Measurements from ENCODE around the gene PCGF3. TPM values are rescaled to one million over a fixed set of nuclear protein-coding genes. Genes with fewer than 3 reads are reported as not detected.
"Not testable (repeated sequence)": the region's sequence is repeated elsewhere in the genome, so short reads cannot be mapped to it uniquely, and the experiment has no call there.

The PCGF3 gene
- total and polyA plus RNA-seq, 9 of the 15 experiments (the other 6 are each of a cell fraction or from before 2014, with no cell fraction given): 2.6 to 46.1 (median 20.3) TPM

- DNase-seq (ENCODE audit: extremely low read depth in 1 of 4, low spot score in 3 of 4): peak; percentile 69 to 83 (median 76)
- intact Hi-C loops (cut with micrococcal nuclease): loop anchor here (10.0 kb wide), 1 partner anchor 47 kb away; the partner anchor contains the start of gene SLC49A3
- H3K36me3 ChIP-seq (ENCODE audit: control insufficient read depth, insufficient read depth, low read length): peaks cover 49% of the 10 kb centered on the region; the same call in 2 of the 3 replicates
- H3K27ac ChIP-seq (ENCODE audit: extremely low read depth, low read depth, low read length); CTCF ChIA-PET (ENCODE audit: low intra/inter-chr PET ratio); H3K9ac ChIP-seq (ENCODE audit: insufficient read depth in 1 of 2, low read depth in 2 of 2, low read length in 2 of 2); H3K9me3 ChIP-seq (replicated peaks; ENCODE audit: control insufficient read depth, insufficient read depth, low read depth, low read length); in situ Hi-C loops (cut with MboI); BruUV-seq (replicated peaks); H3K4me3 ChIP-seq; H4K20me1 ChIP-seq (replicated peaks; ENCODE audit: control insufficient read depth, insufficient read depth, low read length); H3K27me3 ChIP-seq (ENCODE audit: control insufficient read depth in 2 of 2, insufficient read depth in 2 of 2, low read length in 2 of 2); FAIRE-seq; H3K4me2 ChIP-seq (ENCODE audit: insufficient read depth, low read length); POLR2A ChIA-PET; H3K9me1 ChIP-seq (ENCODE audit: control insufficient read depth, insufficient read depth, low read length); H2AFZ ChIP-seq (ENCODE audit: low read depth, low read length); ATAC-seq; TF ChIP-seq CREB1 (CRISPR knock-in tag; IDR thresholded peaks at IDR 0.05): not testable (repeated sequence)
- TF ChIP-seq, protein P1, sequence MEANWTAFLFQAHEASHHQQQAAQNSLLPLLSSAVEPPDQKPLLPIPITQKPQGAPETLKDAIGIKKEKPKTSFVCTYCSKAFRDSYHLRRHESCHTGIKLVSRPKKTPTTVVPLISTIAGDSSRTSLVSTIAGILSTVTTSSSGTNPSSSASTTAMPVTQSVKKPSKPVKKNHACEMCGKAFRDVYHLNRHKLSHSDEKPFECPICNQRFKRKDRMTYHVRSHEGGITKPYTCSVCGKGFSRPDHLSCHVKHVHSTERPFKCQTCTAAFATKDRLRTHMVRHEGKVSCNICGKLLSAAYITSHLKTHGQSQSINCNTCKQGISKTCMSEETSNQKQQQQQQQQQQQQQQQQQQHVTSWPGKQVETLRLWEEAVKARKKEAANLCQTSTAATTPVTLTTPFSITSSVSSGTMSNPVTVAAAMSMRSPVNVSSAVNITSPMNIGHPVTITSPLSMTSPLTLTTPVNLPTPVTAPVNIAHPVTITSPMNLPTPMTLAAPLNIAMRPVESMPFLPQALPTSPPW (CRISPR knock-in tag; IDR thresholded peaks at IDR 0.05): peak; percentile 86
- TF ChIP-seq HNRNPK (IDR thresholded peaks at IDR 0.05; ENCODE audit: low read depth, low read length, poor library complexity, severe bottlenecking): peak; percentile 50
- peak; percentile 99 for TF ChIP-seq PCBP1 (IDR thresholded peaks at IDR 0.05; ENCODE audit: low read depth, low read length, poor library complexity, severe bottlenecking)
- peak; percentile 60; the same call in 1 of the 2 replicates for TF ChIP-seq SAFB (IDR thresholded peaks at IDR 0.05; ENCODE audit: borderline replicate concordance, low read depth, low read length)
- TF ChIP-seq ZBTB7A (IDR thresholded peaks at IDR 0.05; ENCODE audit: borderline replicate concordance, control insufficient read depth, low read depth, low read length): 0 out of 2 replicates have a peak, but pooled peaks have one; percentile 38
- TF ChIP-seq CREB1 (IDR thresholded peaks at IDR 0.05): peak; percentile 16; the same call in 1 of the 2 replicates
- peak in 1 of 2 experiments; percentile 52; a peak in 1 of 4 replicates for TF ChIP-seq SIN3A (IDR thresholded peaks at IDR 0.05; ENCODE audit: borderline replicate concordance in 2 of 2, control insufficient read depth in 1 of 2, low read depth in 2 of 2, low read length in 2 of 2)
- H3K4me1 ChIP-seq (replicated peaks in 1 of 2; ENCODE audit: control insufficient read depth in 2 of 2, insufficient read depth in 2 of 2, low read length in 2 of 2): peaks cover 9 to 41% of the 10 kb centered on the region in 2 experiments
- H3K79me2 ChIP-seq (ENCODE audit: control insufficient read depth, insufficient read depth, low read length): peaks cover 21% of the 10 kb centered on the region
- WGBS (ENCODE audit: insufficient coverage, low coverage, missing lambda C conversion rate): no CpG with 5 or more reads among the region's 27 CpGs
These were observed 26.3 kb downstream of the PCGF3 start for GRCh38 chr4:731954-732353.

Data from K562 (cell line).